K562 (cell line): ENCODE data around the gene MAP1S. TPM values are rescaled to one million over a fixed set of nuclear protein-coding genes. Genes with fewer than 3 reads are reported as not detected.

Experiments
- BHLHE40 ChIP-seq: IDR thresholded peaks from 2 replicates; pipeline ENCODE4 v1.6.1; 2011; ENCODE audit warnings: low read length, improper control_type of control experiment
- C11orf30 ChIP-seq: fragments of 450-650 bp; IDR thresholded peaks from 2 replicates; pipeline ENCODE4 v1.6.1; 2016; ENCODE audit warnings: low read depth, mild to moderate bottlenecking
- CBX1 ChIP-seq: sonication (generic); IDR thresholded peaks from 2 replicates; pipeline ENCODE4 v1.6.1; 2016; ENCODE audit warnings: antibody characterized with exemption, low read depth, mild to moderate bottlenecking
- GATA2 ChIP-seq: sonication (generic); formaldehyde crosslinking; IDR thresholded peaks from 2 replicates; pipeline ENCODE4 v1.4.0; 2020; ENCODE audit warnings: mild to moderate bottlenecking, missing genetic modification reagents
- HDAC3 ChIP-seq: fragments of 450-650 bp; IDR thresholded peaks from 2 replicates; pipeline ENCODE4 v1.6.1; 2018; ENCODE audit warnings: borderline replicate concordance, mild to moderate bottlenecking, moderate library complexity; ENCODE audit not compliant: partially characterized antibody
- POLR2AphosphoS5 ChIP-seq: IDR thresholded peaks from 2 replicates; pipeline ENCODE4 v1.6.1; 2011; ENCODE audit warnings: mild to moderate bottlenecking, low read depth, low read length, moderate library complexity; ENCODE audit not compliant: control insufficient read depth, insufficient read depth
- PTRF ChIP-seq: fragments of 450-650 bp; IDR thresholded peaks from 2 replicates; pipeline ENCODE4 v1.6.1; 2016; ENCODE audit warnings: mild to moderate bottlenecking, missing genetic modification characterization, missing compliant biosample characterization
- RFX1 ChIP-seq: fragments of 450-650 bp; IDR thresholded peaks from 2 replicates; pipeline ENCODE4 v1.6.1; 2016; ENCODE audit warnings: mild to moderate bottlenecking, moderate library complexity
- SAFB ChIP-seq: fragments of 200-400 bp; formaldehyde crosslinking; IDR thresholded peaks from 2 replicates; pipeline ENCODE4 v1.6.1; 2017; ENCODE audit warnings: low read depth, low read length, borderline replicate concordance
- STAT5B ChIP-seq: fragments of 250-450 bp; sonication (Bioruptor Pico); IDR thresholded peaks from 2 replicates; pipeline ENCODE4 v1.8.0; 2021; ENCODE audit warnings: mild to moderate bottlenecking, inconsistent platforms
- TFE3 ChIP-seq: fragments of 450-650 bp; formaldehyde crosslinking; IDR thresholded peaks from 2 replicates; pipeline ENCODE4 v1.4.0; 2020; ENCODE audit warnings: mild to moderate bottlenecking, mixed read lengths
- ZBTB12 ChIP-seq: fragments of 250-450 bp; sonication (Bioruptor Pico); IDR thresholded peaks from 2 replicates; pipeline ENCODE4 v1.4.0; 2020
- ZNF224 ChIP-seq: sonication (generic); formaldehyde crosslinking; IDR thresholded peaks from 2 replicates; pipeline ENCODE4 v1.8.0; 2022; ENCODE audit warnings: mild to moderate bottlenecking, missing genetic modification reagents
- ZNF24 ChIP-seq: fragments of 450-650 bp; IDR thresholded peaks from 2 replicates; pipeline ENCODE4 v1.6.1; 2016
- polyA plus RNA-seq, 8 experiments: library from polyadenylated mRNA; depleted of rRNA in 4 of 8; stranded (reverse) in 5 of 8; unstranded in 3 of 8; fragments of >200 nt; fragmentation: Nextera tagmentation in 2 of 8; fragmentation: Illumina TruSeq in 1 of 8; extraction: Ambion mirVana in 2 of 8; extraction: Trizol in 1 of 8; gene quantifications; 2 replicates each; pipeline versions ENCODE4 v1.2.1 to v1.2.3, GENCODE V29; 2011 to 2014; ENCODE audit warnings: inconsistent platforms in 1 of 8, missing spikeins in 1 of 8
- total RNA-seq, 7 experiments: library from RNA; depleted of rRNA in 6 of 7; stranded (reverse); fragments of >200 nt in 6 of 7; fragmentation: Illumina TruSeq in 2 of 7; extraction: Trizol in 2 of 7; gene quantifications; 2 replicates each; pipeline versions ENCODE4 v1.2.1 to v1.2.3, GENCODE V29; 2011 to 2021; ENCODE audit warnings: low replicate concordance in 1 of 7
- TF ChIP-seq, protein P1 (sequence below): sonication (generic); formaldehyde crosslinking; IDR thresholded peaks from 2 replicates; pipeline ENCODE4 v1.8.0; 2022; ENCODE audit warnings: missing genetic modification reagents, mild to moderate bottlenecking, moderate library complexity, borderline replicate concordance
- TF ChIP-seq, protein P2 (sequence below): fragments of 250-450 bp; sonication (Bioruptor Pico); IDR thresholded peaks from 2 replicates; pipeline ENCODE4 v1.4.0; 2020; ENCODE audit warnings: borderline replicate concordance
- TF ChIP-seq, protein P3 (sequence below): fragments of 450-650 bp; IDR thresholded peaks from 2 replicates; pipeline ENCODE4 v1.6.1; 2016; ENCODE audit warnings: borderline replicate concordance
- TF ChIP-seq, protein P4 (sequence below): sonication (generic); formaldehyde crosslinking; IDR thresholded peaks from 2 replicates; pipeline ENCODE4 v1.8.0; 2022; ENCODE audit warnings: mild to moderate bottlenecking, missing genetic modification reagents

The MAP1S gene
- total and polyA plus RNA-seq, 9 of the 15 experiments (the other 6 are each of a cell fraction or from before 2014, with no cell fraction given): 2.0 to 81.0 (median 9.5) TPM

DNA sequence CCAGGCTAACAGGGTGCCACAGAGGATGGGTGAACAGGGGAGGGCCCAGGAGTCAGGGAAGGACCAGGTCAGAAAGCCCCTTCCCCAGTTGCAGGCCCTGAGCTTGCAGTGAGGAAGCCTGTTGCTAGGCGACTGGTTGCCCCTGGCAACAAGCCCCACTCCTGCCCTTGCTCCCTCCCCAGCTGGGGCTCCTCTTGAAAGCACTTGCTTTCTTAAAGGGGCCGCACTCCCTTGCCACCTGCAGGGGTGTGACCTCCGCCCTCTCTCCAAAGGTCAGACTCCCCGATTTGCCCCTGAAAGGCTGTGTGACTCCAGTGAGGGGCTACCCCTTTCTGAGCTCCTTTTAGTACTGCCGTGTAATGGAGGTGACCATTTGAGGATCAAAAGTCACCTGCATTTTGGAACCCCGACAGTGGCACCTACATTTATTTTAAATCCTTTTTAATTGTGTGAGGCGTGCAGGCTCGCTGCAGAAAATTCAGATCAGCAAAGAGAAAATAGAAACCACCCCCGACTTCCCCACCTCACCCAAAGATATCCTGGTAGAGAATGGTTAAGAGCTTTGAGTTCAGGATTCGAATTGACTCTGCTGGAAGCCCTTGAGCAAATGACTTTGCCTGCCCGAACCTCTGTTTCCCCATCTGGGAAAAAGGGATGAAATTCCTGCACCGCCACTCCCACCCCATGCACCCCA is 36.8 kb downstream of the MAP1S start (continued):
- TF ChIP-seq TFE3 (CRISPR knock-in tag) (no peak), RFX1 (peak; percentile 97), ZNF224 (no peak), BHLHE40 (no peak), C11orf30 (no peak), STAT5B (CRISPR knock-in tag) (no peak), PTRF (tag) (no peak), CBX1 (no peak), GATA2 (CRISPR knock-in tag) (no peak), ZNF24 (no peak), ZBTB12 (CRISPR knock-in tag) (no peak), HDAC3 (no peak), SAFB (no peak), POLR2AphosphoS5 (no peak)
- TF ChIP-seq, protein P1, sequence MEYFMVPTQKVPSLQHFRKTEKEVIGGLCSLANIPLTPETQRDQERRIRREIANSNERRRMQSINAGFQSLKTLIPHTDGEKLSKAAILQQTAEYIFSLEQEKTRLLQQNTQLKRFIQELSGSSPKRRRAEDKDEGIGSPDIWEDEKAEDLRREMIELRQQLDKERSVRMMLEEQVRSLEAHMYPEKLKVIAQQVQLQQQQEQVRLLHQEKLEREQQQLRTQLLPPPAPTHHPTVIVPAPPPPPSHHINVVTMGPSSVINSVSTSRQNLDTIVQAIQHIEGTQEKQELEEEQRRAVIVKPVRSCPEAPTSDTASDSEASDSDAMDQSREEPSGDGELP (CRISPR knock-in tag): peak; percentile 56; the same call in 1 of the 2 replicates
- TF ChIP-seq, protein P2, sequence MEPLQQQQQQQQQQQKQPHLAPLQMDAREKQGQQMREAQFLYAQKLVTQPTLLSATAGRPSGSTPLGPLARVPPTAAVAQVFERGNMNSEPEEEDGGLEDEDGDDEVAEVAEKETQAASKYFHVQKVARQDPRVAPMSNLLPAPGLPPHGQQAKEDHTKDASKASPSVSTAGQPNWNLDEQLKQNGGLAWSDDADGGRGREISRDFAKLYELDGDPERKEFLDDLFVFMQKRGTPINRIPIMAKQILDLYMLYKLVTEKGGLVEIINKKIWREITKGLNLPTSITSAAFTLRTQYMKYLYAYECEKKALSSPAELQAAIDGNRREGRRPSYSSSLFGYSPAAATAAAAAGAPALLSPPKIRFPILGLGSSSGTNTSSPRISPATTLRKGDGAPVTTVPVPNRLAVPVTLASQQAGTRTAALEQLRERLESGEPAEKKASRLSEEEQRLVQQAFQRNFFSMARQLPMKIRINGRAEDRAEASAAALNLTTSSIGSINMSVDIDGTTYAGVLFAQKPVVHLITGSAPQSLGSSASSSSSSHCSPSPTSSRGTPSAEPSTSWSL (CRISPR knock-in tag): no peak
- TF ChIP-seq, protein P3, sequence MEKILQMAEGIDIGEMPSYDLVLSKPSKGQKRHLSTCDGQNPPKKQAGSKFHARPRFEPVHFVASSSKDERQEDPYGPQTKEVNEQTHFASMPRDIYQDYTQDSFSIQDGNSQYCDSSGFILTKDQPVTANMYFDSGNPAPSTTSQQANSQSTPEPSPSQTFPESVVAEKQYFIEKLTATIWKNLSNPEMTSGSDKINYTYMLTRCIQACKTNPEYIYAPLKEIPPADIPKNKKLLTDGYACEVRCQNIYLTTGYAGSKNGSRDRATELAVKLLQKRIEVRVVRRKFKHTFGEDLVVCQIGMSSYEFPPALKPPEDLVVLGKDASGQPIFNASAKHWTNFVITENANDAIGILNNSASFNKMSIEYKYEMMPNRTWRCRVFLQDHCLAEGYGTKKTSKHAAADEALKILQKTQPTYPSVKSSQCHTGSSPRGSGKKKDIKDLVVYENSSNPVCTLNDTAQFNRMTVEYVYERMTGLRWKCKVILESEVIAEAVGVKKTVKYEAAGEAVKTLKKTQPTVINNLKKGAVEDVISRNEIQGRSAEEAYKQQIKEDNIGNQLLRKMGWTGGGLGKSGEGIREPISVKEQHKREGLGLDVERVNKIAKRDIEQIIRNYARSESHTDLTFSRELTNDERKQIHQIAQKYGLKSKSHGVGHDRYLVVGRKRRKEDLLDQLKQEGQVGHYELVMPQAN: no peak
- TF ChIP-seq, protein P4, sequence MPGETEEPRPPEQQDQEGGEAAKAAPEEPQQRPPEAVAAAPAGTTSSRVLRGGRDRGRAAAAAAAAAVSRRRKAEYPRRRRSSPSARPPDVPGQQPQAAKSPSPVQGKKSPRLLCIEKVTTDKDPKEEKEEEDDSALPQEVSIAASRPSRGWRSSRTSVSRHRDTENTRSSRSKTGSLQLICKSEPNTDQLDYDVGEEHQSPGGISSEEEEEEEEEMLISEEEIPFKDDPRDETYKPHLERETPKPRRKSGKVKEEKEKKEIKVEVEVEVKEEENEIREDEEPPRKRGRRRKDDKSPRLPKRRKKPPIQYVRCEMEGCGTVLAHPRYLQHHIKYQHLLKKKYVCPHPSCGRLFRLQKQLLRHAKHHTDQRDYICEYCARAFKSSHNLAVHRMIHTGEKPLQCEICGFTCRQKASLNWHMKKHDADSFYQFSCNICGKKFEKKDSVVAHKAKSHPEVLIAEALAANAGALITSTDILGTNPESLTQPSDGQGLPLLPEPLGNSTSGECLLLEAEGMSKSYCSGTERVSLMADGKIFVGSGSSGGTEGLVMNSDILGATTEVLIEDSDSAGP (CRISPR knock-in tag): peak; percentile 74
